HepG2 (cell line): ENCODE results near the gene PRR30. TPM values are rescaled to one million over a fixed set of nuclear protein-coding genes. Genes with fewer than 3 reads are reported as not detected.

Experiments used
- ATF7-NPFF ChIP-seq: sonication (generic); formaldehyde crosslinking; IDR thresholded peaks from 2 replicates; pipeline ENCODE4 v1.8.1; 2023; ENCODE audit warnings: mild to moderate bottlenecking, low read depth, missing genetic modification reagents, moderate library complexity
- CHCHD3 ChIP-seq: sonication (generic); formaldehyde crosslinking; IDR thresholded peaks from 2 replicates; pipeline ENCODE4 v1.8.0; 2022; ENCODE audit warnings: mild to moderate bottlenecking, missing genetic modification reagents, moderate library complexity
- ERF ChIP-seq: IDR thresholded peaks from 2 replicates; pipeline ENCODE4 v1.6.1; 2018; ENCODE audit warnings: missing biosample characterization, missing genetic modification reagents
- MAFF ChIP-seq: IDR thresholded peaks from 2 replicates; pipeline ENCODE4 v1.6.1; 2011; ENCODE audit warnings: low read depth, low read length, improper control_type of control experiment
- MAFK ChIP-seq, 2 experiments: IDR thresholded peaks in 1 of 2; conservative IDR thresholded peaks in 1 of 2; 2 replicates each; pipeline ENCODE4 v1.6.1; 2011; ENCODE audit warnings: improper control_type of control experiment in 2 of 2, low read length in 2 of 2
- MIER3 ChIP-seq: IDR thresholded peaks from 2 replicates; pipeline ENCODE4 v1.6.1; 2016; ENCODE audit warnings: missing compliant biosample characterization, borderline replicate concordance
- MTERF4 ChIP-seq: sonication (generic); formaldehyde crosslinking; IDR thresholded peaks from 2 replicates; pipeline ENCODE4 v1.8.0; 2023; ENCODE audit warnings: mild to moderate bottlenecking, missing genetic modification reagents
- NRL ChIP-seq: sonication (generic); formaldehyde crosslinking; IDR thresholded peaks from 2 replicates; pipeline ENCODE4 v1.5.0; 2020; ENCODE audit warnings: missing genetic modification reagents, mild to moderate bottlenecking, moderate library complexity, borderline replicate concordance
- PATZ1 ChIP-seq: sonication (generic); formaldehyde crosslinking; IDR thresholded peaks from 2 replicates; pipeline ENCODE4 v1.4.0; 2020; ENCODE audit warnings: missing genetic modification reagents
- RNF219 ChIP-seq: sonication (generic); formaldehyde crosslinking; IDR thresholded peaks from 2 replicates; pipeline ENCODE4 v1.5.0; 2020; ENCODE audit warnings: mild to moderate bottlenecking, missing genetic modification reagents
- RXRB ChIP-seq: IDR thresholded peaks from 2 replicates; pipeline ENCODE4 v1.6.1; 2016; ENCODE audit warnings: borderline replicate concordance, missing genetic modification reagents, missing compliant biosample characterization
- SKI ChIP-seq: fragments of 450-650 bp; IDR thresholded peaks from one replicate; pipeline ENCODE4 v1.6.1; 2018; ENCODE audit warnings: mild to moderate bottlenecking; ENCODE audit not compliant: partially characterized antibody
- ZNF280D ChIP-seq: sonication (generic); formaldehyde crosslinking; IDR thresholded peaks from 2 replicates; pipeline ENCODE4 v1.5.1; 2020; ENCODE audit warnings: mild to moderate bottlenecking, missing genetic modification reagents
- ZNF451 ChIP-seq: sonication (generic); formaldehyde crosslinking; IDR thresholded peaks from 2 replicates; pipeline ENCODE4 v1.5.0; 2020; ENCODE audit warnings: mild to moderate bottlenecking, missing genetic modification reagents
- ZNF549 ChIP-seq: sonication (generic); formaldehyde crosslinking; IDR thresholded peaks from 2 replicates; pipeline ENCODE4 v1.5.0; 2020; ENCODE audit warnings: missing genetic modification reagents
- ZNF687 ChIP-seq: sonication (generic); formaldehyde crosslinking; IDR thresholded peaks from 2 replicates; pipeline ENCODE4 v1.5.1; 2020; ENCODE audit warnings: mild to moderate bottlenecking, missing genetic modification reagents, moderate library complexity
- polyA plus RNA-seq, 8 experiments: library from polyadenylated mRNA; depleted of rRNA in 3 of 8; stranded (reverse) in 7 of 8; unstranded in 1 of 8; fragments of >200 nt; fragmentation: Illumina TruSeq in 4 of 8; extraction: Trizol in 4 of 8; gene quantifications; 2 replicates each; pipeline versions ENCODE4 v1.2.1 to v1.2.3, GENCODE V29; 2011 to 2016; ENCODE audit warnings: low read depth in 4 of 8, missing spikeins in 1 of 8, mixed read lengths in 1 of 8; ENCODE audit not compliant: insufficient read depth in 1 of 8
- total RNA-seq, 5 experiments: library from RNA; depleted of rRNA; stranded (reverse); fragments of >200 nt; fragmentation: Illumina TruSeq; extraction: Trizol; gene quantifications; 2 replicates each; pipeline ENCODE4 v1.2.3, GENCODE V29; 2016; ENCODE audit warnings: low read depth in 1 of 5

PRR30 gene
- total and polyA plus RNA-seq, 2 of the 13 experiments (the other 11 are each of a cell fraction or from before 2014, with no cell fraction given): not detected

- TF ChIP-seq ZNF687 (peak; percentile 88), RNF219 (CRISPR knock-in tag) (no peak), RXRB (CRISPR knock-in tag) (peak; percentile 70; the same call in 1 of the 2 replicates), MAFK (conservative IDR thresholded peaks at IDR 0.05 in 1 of 2, IDR thresholded peaks at IDR 0.05 in 1 of 2; ENCODE audit: low read length in 2 of 2) (no peak), SKI (no peak), MIER3 (CRISPR knock-in tag) (0 out of 2 replicates have a peak, but pooled peaks have one; percentile 32), ZNF280D (CRISPR knock-in tag) (no peak), ERF (peak; percentile 46; the same call in 1 of the 2 replicates), ZNF451 (CRISPR knock-in tag) (0 out of 2 replicates have a peak, but pooled peaks have one; percentile 26), NRL (CRISPR knock-in tag) (0 out of 2 replicates have a peak, but pooled peaks have one; percentile 13), PATZ1 (CRISPR knock-in tag) (no peak), MTERF4 (CRISPR knock-in tag) (no peak), ATF7-NPFF (CRISPR knock-in tag) (no peak), MAFF (no peak), CHCHD3 (CRISPR knock-in tag) (no peak), ZNF549 (no peak)
Observed at GRCh38 chr2:27152102-27152795, 13.0 kb upstream of the PRR30 start (continued).
